Loucy (cell line): ENCODE results near the gene PFDN1.

Experiments
- H2AFZ ChIP-seq: fragments of 200-600 bp; sonication (generic); 2 replicates; pipeline ENCODE4 v1.6.0; 2016; ENCODE audit warnings: antibody characterized with exemption, mild to moderate bottlenecking, low read length, moderate library complexity
- H3F3A ChIP-seq: fragments of 200-600 bp; 2 replicates; pipeline ENCODE4 v1.6.0; 2016; ENCODE audit warnings: antibody characterized with exemption, low read depth, mild to moderate bottlenecking
- H3K27me3 ChIP-seq: fragments of 200-600 bp; sonication (generic); 2 replicates; pipeline ENCODE4 v1.6.1; 2014; ENCODE audit warnings: low read length, mild to moderate bottlenecking; ENCODE audit not compliant: insufficient read depth, poor library complexity, severe bottlenecking
- H3K36me3 ChIP-seq: fragments of 200-600 bp; sonication (generic); 2 replicates; pipeline ENCODE4 v1.6.1; 2016; ENCODE audit warnings: low read length; ENCODE audit not compliant: insufficient read depth
- H3K4me1 ChIP-seq: fragments of 200-600 bp; sonication (generic); 2 replicates; pipeline ENCODE4 v1.5.1; 2014; ENCODE audit warnings: low read length, mild to moderate bottlenecking; ENCODE audit not compliant: insufficient read depth, poor library complexity, severe bottlenecking
- H3K4me2 ChIP-seq: fragments of 200-600 bp; sonication (generic); 2 replicates; pipeline ENCODE4 v1.6.0; 2014; ENCODE audit warnings: antibody characterized with exemption, low read length, low read depth, mild to moderate bottlenecking; ENCODE audit not compliant: poor library complexity, severe bottlenecking
- H3K4me3 ChIP-seq: fragments of 200-600 bp; sonication (generic); 2 replicates; pipeline ENCODE4 v1.5.1; 2014; ENCODE audit warnings: low read length, mild to moderate bottlenecking, mixed read lengths; ENCODE audit not compliant: poor library complexity, severe bottlenecking
- H3K79me2 ChIP-seq: fragments of 200-600 bp; sonication (generic); 2 replicates; pipeline ENCODE4 v1.6.1; 2014; ENCODE audit warnings: low read length; ENCODE audit not compliant: insufficient read depth
- H3K9ac ChIP-seq: fragments of 200-600 bp; sonication (generic); 2 replicates; pipeline ENCODE4 v1.6.0; 2014; ENCODE audit warnings: mild to moderate bottlenecking, low read depth, low read length, moderate library complexity; ENCODE audit not compliant: poor library complexity, severe bottlenecking
- H3K9me2 ChIP-seq: fragments of 200-600 bp; sonication (generic); replicated peaks from 2 replicates; pipeline ENCODE4 v1.6.1; 2016; ENCODE audit warnings: low read depth, low read length, mixed read lengths
- H3K9me3 ChIP-seq: fragments of 200-600 bp; sonication (generic); 2 replicates; pipeline ENCODE4 v1.6.1; 2014; ENCODE audit warnings: mild to moderate bottlenecking, antibody characterized with exemption, low read length, low read depth; ENCODE audit not compliant: insufficient read depth
- H4K20me1 ChIP-seq: fragments of 200-600 bp; sonication (generic); 2 replicates; pipeline ENCODE4 v1.6.0; 2014; ENCODE audit warnings: antibody characterized with exemption, low read length, mild to moderate bottlenecking; ENCODE audit not compliant: insufficient read depth, poor library complexity, severe bottlenecking
- EZH2phosphoT487 ChIP-seq: fragments of 200-600 bp; IDR thresholded peaks from 2 replicates; pipeline ENCODE4 v1.6.1; 2018; ENCODE audit warnings: antibody characterized with exemption, mild to moderate bottlenecking, moderate library complexity, borderline replicate concordance
- TF ChIP-seq, protein P1 (sequence below): fragments of 200-600 bp; sonication (generic); conservative IDR thresholded peaks from 2 replicates; pipeline ENCODE4 v1.5.1; 2014; ENCODE audit warnings: mild to moderate bottlenecking, antibody characterized with exemption, low read length

The PFDN1 gene

DNA sequence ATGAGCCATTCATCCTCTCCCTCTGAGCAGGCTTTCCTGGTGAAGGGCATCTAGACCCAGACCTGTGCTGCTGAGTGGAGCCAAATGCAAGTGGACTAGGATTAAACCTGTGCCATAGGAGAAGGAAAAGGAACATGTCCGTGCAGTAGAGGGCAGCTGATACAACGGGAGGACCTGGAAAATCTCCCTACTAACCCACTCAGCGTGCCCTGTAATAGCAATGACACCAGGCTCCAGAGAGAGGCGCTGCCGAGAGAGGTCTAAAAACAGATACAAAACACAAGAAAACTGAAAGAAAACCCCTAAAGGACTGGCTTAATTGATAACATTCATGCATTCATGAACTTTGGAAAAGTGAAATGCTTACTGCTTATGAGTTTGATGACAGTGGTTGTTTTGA, 60.8 kb downstream of the PFDN1 start:
- TF ChIP-seq, protein P1, sequence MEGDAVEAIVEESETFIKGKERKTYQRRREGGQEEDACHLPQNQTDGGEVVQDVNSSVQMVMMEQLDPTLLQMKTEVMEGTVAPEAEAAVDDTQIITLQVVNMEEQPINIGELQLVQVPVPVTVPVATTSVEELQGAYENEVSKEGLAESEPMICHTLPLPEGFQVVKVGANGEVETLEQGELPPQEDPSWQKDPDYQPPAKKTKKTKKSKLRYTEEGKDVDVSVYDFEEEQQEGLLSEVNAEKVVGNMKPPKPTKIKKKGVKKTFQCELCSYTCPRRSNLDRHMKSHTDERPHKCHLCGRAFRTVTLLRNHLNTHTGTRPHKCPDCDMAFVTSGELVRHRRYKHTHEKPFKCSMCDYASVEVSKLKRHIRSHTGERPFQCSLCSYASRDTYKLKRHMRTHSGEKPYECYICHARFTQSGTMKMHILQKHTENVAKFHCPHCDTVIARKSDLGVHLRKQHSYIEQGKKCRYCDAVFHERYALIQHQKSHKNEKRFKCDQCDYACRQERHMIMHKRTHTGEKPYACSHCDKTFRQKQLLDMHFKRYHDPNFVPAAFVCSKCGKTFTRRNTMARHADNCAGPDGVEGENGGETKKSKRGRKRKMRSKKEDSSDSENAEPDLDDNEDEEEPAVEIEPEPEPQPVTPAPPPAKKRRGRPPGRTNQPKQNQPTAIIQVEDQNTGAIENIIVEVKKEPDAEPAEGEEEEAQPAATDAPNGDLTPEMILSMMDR = peak; percentile 27
- TF ChIP-seq EZH2phosphoT487 = no peak
- Histone ChIP-seq H3K9me2 (no peaks in the 10 kb centered on the region), H3K9ac (no peak overlapping the region), H2AFZ (no peak overlapping the region), H3K4me1 (no peaks in the 10 kb centered on the region), H3K9me3 (no peaks in the 10 kb centered on the region), H3K36me3 (peaks cover 20% of the 10 kb centered on the region; the same call in 1 of the 2 replicates), H3K79me2 (no peaks in the 10 kb centered on the region), H3F3A (no peaks in the 10 kb centered on the region), H3K4me2 (no peak overlapping the region), H3K27me3 (no peaks in the 10 kb centered on the region), H3K4me3 (no peak overlapping the region), H4K20me1 (no peaks in the 10 kb centered on the region)

DNA sequence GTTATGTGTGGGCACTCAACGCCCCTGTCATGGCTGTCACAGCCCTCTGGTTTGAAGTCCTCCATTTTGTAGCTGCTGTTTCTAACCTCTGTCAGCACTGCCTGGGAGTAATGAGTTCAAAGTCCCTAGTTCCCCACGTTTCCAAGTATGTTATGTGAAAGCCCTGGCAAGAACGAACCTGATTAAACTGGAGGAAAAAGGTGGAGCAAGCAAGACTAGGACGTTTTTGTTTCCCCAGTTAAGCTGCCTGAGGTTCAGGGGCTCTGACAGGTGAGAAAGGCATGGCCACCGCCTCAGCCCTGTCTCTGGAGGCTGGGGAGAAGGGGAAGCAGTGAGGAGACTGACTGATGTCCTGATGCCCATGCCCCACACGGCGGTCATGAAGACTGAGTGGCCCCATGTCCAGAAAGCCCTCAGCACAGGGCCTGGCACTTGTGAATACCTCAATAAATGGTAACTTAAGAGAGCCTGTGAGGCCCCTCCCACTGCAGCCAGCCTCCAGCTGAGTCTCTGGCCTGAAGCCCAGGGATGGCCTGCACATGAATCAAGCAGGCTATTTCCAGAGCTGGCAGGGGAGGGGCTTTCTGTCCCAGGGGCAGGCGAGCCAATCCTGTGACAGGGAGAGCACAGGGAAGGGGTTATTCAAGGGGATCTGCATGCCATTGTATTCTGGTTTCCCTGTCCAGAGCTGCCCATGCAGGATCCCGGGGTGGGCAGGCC, 61.8 kb downstream of the PFDN1 start:
- no peak overlapping the region for H2AFZ ChIP-seq
- no peak overlapping the region for H3K4me2 ChIP-seq
- H3K4me3 ChIP-seq = no peak overlapping the region

DNA sequence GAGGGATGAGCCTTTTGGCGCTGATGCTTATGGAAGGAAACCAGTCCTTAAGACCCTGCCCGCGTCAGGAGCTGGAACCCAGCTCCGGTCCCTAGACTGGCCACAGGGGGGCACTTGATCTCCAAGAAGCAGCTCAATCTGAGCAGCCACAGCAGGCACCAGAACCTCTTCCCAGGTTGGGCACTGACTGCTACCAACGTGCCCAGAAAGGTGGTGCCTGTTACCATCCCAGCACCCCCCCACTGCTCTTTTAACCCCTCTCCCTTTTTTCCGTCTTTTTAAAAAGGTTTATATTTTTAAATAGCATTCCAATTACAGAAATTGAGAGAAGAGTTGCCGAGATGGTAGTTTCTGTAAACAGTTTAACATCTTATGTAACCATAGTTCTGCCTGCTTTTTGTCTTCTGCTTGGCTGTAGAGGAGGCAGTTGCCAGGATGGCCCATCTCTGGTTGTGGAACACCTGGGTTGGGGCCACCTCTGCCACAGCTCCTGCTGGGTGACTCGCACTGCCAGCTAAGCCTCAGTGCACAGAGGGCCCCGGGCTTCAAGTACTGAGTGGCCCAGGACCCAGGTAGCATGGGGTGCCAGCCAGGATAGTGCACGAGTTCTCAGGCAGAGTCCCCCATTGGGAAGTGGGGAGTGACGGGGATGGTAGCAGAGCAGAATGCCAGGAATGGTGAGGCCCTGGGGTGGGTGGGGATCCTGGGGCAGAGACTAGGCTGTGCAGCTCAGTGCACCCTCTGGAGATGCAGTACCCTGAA, 62.8 kb downstream of the PFDN1 start:
- H3K9me2 ChIP-seq = no peaks in the 10 kb centered on the region
- H3K4me3 ChIP-seq = no peak overlapping the region
- H3K27me3 ChIP-seq = no peaks in the 10 kb centered on the region
- TF ChIP-seq, protein P1 = peak; percentile 71
- TF ChIP-seq EZH2phosphoT487 = no peak
- H2AFZ ChIP-seq = no peak overlapping the region
- H3K79me2 ChIP-seq = no peaks in the 10 kb centered on the region
- no peak overlapping the region for H3K9ac ChIP-seq
- H3F3A ChIP-seq = no peaks in the 10 kb centered on the region
- no peaks in the 10 kb centered on the region for H3K4me1 ChIP-seq
- H4K20me1 ChIP-seq = no peaks in the 10 kb centered on the region
- no peak overlapping the region for H3K4me2 ChIP-seq
- peaks cover 12% of the 10 kb centered on the region; the same call in 1 of the 2 replicates for H3K36me3 ChIP-seq
- no peaks in the 10 kb centered on the region for H3K9me3 ChIP-seq

More for the DNA sequence above, 61.8 kb downstream of the PFDN1 start:
- H3K27me3 ChIP-seq = no peaks in the 10 kb centered on the region
- TF ChIP-seq, protein P1 = no peak
- TF ChIP-seq EZH2phosphoT487 = no peak
- peaks cover 20% of the 10 kb centered on the region; the same call in 1 of the 2 replicates for H3K36me3 ChIP-seq
- no peaks in the 10 kb centered on the region for H3K9me2 ChIP-seq
- H3K9me3 ChIP-seq = no peaks in the 10 kb centered on the region
- H3K79me2 ChIP-seq = no peaks in the 10 kb centered on the region
- H3F3A ChIP-seq = no peaks in the 10 kb centered on the region
- no peaks in the 10 kb centered on the region for H4K20me1 ChIP-seq
- H3K4me1 ChIP-seq = no peaks in the 10 kb centered on the region
- H3K9ac ChIP-seq = no peak overlapping the region
